Suppressor macrophage treated with lipopolysaccharide for 1 hour (primary cell): ENCODE results near the gene LPA.
"Not testable (repeated sequence)": the region's sequence is repeated elsewhere in the genome, so short reads cannot be mapped to it uniquely, and the experiment has no call there.

Source experiments
- DNase-seq, 3 donors: peaks; one replicate each; pipeline ENCODE4 v3.0.0-alpha.2; 2020 to 2022

Gene LPA

GRCh38 chr6:160664198-160664597 lies at the start of gene LPA:
Gene LPA, minus strand, starts transcription at chr6:160664275. Its CDS starts 61 bp downstream, at chr6:160664214.
- not testable (repeated sequence) for DNase-seq

GRCh38 chr6:160708993-160709392 lies 44.9 kb upstream of the LPA start:
- not testable (repeated sequence) for DNase-seq

DNA sequence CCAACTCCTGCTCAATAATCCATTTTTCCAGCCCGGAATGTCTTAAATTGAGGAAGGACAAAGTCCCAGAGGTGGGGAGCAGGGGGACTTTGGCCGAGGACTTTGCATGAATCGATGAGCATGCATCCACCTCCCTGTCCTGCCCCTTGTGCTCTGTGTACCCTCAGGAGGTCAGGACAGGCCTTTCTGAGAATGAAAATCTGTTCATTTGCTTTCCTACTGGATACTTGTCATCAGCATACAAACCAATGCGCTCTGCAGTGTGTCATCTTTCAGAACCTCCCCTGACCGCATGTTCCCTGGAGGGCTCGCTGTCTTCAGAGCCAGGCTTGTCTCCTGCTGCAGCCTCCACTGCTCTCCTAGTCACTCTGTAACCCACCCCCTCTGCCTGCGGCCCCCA lies 40.6 kb upstream of the LPA start:
- not testable (repeated sequence) for DNase-seq

DNA sequence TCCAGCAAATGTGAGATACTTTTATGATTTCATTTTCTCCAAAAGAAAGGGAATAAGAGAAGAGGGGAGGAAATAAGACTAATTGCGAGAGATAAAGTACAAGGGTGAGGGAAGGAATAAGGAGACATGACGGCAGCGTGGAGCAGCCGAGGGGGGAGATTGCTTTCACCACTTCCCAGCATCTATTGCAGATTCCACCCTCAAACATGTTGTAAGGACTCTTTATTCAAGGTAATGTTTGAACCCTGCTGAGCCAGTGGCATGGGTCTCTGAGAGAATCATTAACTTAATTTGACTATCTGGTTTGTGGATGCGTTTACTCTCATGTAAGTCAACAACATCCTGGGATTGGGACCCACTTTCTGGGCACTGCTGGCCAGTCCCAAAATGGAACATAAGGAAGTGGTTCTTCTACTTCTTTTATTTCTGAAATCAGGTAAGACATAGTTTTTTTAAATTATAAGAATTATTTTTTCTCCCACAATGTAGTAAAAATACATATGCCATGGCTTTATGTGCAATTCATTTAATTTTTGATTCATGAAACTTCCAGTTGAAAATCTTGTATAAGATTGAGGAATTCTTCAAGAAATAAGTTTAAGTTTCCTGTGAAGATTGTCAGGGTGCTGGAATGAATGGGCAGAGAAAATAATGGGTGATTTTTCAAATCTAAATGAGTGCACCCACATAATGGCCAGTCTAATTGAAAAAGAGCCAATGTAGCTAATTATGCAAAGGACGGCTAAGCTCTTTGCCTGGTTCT lies 38.0 kb upstream of the LPA start, which contains the start of gene PLG:
PLG (plus strand) TSS at position 327 of the 763 bp plus-strand sequence; CDS start at position 388, 61 bp downstream.
- DNase-seq = not testable (repeated sequence)

GRCh38 chr6:160697826-160698225 lies 33.8 kb upstream of the LPA start:
- no peak for DNase-seq

- DNase-seq = not testable (repeated sequence)
Observed at GRCh38 chr6:160696884-160697283, 32.8 kb upstream of the LPA start.

DNA sequence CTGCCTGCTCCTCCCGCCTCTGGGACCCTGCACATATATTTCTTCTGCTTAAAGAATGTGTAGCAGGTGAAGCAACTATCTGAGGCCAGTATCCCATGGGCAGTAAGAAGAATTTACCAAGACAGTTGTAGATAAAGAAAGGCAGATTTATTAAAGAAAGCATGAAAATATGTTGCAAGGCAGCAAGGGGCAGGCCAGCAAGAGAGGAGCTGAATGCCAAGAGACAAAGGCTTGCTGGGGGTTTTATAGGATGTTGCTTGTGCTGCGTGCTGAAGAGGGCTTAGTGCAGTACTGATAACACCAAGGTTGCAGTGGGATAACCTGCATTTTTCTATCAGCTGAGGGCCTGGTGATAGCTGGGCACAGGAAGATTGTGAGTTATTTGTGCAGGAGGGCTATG lies 31.5 kb upstream of the LPA start:
- DNase-seq = not testable (repeated sequence)

- not testable (repeated sequence) for DNase-seq
Observed at GRCh38 chr6:160695025-160695424, 30.9 kb upstream of the LPA start.

DNA sequence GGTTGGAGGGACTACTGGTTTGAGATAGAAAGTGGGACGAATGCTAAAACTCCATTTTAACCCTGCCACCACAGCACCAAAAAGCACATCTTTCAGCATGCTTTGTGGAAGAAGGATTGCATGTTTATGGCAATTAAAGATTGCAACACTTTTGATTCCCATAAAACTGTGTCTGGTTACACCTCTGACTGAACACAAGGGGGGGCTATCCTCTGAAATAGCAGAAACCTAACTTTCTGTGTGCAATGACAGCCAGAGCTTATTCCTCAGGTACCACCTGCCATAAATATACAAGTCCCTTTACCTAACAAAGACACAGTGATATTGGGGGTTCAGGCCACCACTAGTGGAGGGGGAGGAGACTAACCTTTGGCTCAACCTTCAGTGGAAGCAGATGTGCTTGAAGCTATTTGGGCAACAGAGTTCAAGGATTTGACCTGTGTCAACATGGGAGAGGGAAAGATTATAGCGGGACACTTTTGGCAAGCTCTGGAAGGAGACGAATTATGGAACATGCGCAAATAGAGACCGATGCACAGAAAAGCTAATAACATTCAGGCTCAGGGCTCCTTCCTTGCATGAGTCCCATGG lies 28.4 kb upstream of the LPA start:
- DNase-seq = no peak

GRCh38 chr6:160691617-160692016 lies 27.5 kb upstream of the LPA start:
- DNase-seq = no peak

DNA sequence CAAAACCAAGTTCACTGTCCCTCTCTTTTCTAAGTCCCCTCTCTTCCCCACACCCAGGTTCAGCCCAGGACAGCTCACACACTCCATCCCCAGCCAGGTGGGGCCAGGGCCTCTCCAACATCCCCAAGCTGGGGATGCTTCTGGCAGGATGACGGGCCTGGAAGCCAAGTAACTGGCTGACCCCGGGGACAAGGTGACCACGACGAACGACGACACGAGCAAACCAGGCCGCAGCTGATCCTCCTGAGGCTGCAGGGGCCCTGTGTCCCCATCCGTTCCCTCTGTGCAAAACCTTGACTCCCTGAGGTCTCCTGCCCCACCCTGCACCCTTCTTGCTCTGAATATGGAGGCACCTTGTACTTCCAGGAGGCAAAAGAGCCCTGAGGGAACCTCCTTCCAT lies 26.4 kb upstream of the LPA start:
- no peak for DNase-seq

- DNase-seq = no peak
Observed at GRCh38 chr6:160685762-160686450, 21.8 kb upstream of the LPA start.

- not testable (repeated sequence) for DNase-seq
Observed at GRCh38 chr6:160685101-160685761, 21.2 kb upstream of the LPA start.

GRCh38 chr6:160679402-160679769 lies 15.3 kb upstream of the LPA start:
- no peak for DNase-seq

- DNase-seq = no peak
Observed at GRCh38 chr6:160678744-160679401, 14.8 kb upstream of the LPA start.

DNA sequence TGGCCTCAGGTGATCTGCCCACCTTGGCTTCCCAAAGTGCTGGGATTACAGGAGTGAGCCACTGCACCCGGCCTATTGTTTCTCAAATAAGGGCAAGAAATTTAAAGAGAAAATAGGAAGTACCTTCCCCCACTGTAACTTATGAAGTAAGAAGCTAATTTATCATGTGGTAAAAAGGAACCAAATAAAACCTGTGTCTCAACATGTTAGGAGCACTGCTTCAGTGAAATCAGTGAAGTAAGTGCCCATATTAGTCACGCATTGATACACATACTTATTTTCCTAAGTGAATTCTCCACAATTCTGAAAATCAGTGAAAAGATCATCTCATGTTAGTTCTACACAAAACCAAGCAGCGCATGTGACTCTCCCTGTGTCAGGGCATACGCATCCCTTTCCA lies 14.2 kb upstream of the LPA start:
- DNase-seq = peak in 1 of 3 donors; percentile 0

DNA sequence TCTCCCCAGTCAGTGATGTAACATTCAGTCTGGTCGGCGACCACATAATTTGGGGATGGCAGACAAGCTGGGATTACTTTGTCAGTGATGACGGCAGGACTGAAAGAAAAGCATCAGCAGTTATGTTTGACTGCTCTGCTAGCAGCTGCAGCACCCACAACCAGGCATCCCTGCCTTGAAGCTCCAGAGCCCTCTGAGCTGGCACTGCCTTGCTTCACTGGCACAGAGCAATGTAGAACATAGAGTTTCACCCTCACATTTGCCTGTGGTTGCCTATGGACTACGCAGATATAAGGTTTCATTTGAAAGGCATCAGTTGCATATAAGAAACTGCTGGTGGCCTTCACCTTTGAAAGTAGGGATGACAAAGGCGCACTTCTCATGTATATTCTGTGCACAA lies 12.3 kb upstream of the LPA start:
- not testable (repeated sequence) for DNase-seq

DNA sequence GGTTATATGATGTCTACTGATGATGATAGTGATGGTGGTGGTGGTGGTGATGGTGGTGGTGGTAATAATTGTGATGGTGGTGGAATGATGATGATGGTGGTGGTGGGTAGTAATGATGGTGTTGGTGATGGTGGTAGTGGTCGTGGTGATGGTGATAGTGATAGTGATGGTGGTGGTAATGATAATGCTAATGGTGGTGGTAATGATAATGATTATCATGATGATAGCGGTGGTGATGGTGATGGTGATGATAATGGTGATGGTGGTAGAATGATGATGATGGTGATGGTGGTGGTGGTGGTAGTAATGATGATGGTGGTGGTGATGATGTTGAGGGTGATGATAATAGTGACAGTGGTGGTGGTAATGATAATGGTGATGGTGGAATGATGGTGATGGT lies 4.5 kb upstream of the LPA start:
- no peak for DNase-seq

DNA sequence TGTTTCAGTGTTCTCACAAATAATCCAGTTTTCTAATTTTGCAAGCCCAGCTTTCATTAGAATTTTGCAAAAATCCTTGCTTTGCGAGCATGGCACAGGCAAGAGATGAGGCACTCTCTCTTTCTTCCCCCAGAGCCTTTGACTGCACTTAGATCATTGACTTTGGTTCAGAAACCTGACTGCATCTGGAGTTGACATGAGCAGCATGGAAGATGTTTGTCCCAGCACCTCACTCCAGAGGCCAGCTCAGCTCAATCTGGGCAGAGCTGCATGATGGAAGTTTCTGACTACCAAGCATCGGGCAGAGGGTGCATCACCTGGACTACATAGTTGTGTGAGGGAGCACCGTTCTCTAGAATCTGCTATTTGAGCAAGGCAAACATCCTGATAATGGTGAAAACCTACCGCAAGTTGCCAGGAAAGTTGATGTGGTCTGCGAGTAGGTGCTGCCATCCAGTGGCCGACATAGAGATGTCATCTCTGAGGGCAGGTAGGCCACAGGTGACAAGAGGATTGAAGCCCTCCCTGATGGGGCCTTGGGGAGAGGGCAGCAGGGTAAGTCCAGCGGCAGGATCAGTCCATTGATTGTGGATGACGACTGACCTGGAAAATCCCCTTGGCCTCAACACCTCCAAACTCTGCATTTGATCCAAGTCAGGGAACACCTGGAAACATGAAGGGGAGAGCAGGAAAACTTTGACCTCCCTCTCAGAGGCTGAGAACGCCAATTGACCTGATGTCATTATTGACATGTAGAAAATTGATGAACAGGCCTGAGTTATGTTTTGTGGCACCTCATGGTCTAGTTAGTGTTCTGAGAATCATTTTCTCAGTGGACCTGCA lies 3.8 kb upstream of the LPA start:
- DNase-seq = no peak

DNA sequence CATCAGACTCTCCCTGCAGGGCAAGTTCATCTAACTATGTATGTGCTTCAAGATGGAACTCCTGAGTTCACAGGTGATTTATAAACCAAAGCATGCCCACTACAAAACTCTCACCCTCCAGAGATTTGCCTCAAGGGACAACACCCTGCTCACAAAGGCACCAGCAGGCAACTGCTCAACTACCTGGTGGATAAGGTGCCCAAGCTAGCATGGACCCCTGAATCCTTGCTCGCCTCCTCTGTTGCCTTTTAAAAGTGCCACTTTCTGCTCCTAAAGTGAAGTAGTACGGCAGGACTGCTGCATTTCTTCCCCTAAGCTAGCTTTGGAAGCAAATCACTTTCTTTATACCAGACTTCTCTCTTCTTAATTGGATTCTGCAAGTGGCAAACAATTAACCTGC lies 1.2 kb downstream of the LPA start:
- no peak for DNase-seq

DNA sequence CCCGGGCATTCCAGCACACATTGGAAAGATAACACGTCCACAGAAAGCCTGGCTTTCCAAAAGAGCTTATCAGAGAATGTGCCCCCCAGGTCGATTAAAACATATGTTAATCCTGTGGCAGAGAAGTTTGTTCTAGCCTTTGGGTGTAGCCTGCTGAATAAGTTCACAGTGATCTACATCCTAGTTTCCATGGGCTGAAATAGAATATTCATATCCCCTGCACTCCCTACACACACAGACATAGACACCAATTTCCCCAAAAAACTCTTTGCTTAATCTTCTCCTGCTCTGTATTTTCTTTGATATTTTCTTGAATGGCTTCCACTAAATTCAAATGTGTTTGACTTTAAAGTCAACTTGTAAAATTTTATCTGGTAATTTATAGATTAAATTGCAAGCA lies 1.6 kb downstream of the LPA start:
- no peak for DNase-seq

- no peak for DNase-seq
Observed at GRCh38 chr6:160661216-160661615, 2.9 kb downstream of the LPA start.
